ENCODE results near the gene PDAP1. TPM values are rescaled to one million over a fixed set of nuclear protein-coding genes. Genes with fewer than 3 reads are reported as not detected.

The PDAP1 gene
- total and polyA plus RNA-seq, 2 of the 13 experiments (the other 11 are each of a cell fraction or from before 2014, with no cell fraction given), result 13.0 to 100 TPM

DNA sequence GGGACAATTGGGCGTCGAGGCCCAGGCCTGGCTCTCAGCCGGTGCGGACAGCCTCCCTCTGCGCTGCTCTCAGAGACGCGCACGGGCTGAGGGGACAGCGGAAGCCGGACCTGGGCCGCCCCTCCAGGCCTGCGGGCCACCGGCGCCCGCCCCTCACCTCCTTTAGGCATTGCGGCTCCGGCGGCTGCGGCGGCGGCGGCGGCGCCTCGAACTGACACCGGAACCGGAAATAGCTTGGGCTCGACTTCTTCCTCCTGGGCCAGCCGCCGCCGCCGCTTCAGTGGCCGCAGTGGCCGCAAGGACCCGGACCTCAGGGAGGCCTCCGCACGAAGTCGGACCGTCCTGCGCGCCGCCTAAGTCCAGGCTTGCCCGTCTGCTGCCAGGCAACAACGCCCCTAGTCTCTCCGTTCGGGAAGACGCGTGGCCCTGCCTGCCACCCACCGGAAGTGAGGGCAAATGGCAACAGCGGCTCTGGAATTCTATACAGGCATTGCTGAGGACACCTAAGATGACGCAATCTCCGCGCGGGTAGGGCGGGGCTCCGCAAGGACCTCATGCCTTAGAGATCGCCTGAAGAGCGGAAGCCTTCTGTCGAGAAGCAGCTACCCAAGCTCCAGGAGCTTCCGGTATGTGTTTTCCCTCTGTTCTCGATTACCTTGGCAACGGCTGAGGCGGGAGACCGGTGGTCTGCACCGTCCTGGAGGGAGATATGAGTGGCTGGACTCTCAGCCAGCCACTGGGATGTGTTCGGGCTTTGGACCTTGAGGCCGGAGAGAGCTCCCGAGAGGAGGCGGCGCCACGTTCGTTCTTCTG is at the start of gene PDAP1, which contains the start of gene BUD31 (continued):
- TF ChIP-seq, protein P1, sequence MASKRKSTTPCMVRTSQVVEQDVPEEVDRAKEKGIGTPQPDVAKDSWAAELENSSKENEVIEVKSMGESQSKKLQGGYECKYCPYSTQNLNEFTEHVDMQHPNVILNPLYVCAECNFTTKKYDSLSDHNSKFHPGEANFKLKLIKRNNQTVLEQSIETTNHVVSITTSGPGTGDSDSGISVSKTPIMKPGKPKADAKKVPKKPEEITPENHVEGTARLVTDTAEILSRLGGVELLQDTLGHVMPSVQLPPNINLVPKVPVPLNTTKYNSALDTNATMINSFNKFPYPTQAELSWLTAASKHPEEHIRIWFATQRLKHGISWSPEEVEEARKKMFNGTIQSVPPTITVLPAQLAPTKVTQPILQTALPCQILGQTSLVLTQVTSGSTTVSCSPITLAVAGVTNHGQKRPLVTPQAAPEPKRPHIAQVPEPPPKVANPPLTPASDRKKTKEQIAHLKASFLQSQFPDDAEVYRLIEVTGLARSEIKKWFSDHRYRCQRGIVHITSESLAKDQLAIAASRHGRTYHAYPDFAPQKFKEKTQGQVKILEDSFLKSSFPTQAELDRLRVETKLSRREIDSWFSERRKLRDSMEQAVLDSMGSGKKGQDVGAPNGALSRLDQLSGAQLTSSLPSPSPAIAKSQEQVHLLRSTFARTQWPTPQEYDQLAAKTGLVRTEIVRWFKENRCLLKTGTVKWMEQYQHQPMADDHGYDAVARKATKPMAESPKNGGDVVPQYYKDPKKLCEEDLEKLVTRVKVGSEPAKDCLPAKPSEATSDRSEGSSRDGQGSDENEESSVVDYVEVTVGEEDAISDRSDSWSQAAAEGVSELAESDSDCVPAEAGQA (IDR thresholded peaks at IDR 0.05; ENCODE audit: low read depth), result no peak
- TF ChIP-seq, protein P1 (CRISPR knock-in tag; IDR thresholded peaks at IDR 0.05; ENCODE audit: borderline replicate concordance), result no peak
- TF ChIP-seq, protein P2, sequence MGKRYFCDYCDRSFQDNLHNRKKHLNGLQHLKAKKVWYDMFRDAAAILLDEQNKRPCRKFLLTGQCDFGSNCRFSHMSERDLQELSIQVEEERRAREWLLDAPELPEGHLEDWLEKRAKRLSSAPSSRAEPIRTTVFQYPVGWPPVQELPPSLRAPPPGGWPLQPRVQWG (CRISPR knock-in tag; IDR thresholded peaks at IDR 0.05; ENCODE audit: borderline replicate concordance, low read depth), result no peak
- TF ChIP-seq AGO2 (optimal IDR thresholded peaks at IDR 0.05; ENCODE audit: low read depth, low read length), result peak; percentile 81
- TF ChIP-seq CC2D1A (CRISPR knock-in tag; IDR thresholded peaks at IDR 0.05), result no peak
- TF ChIP-seq ESRRA (CRISPR knock-in tag; IDR thresholded peaks at IDR 0.05; ENCODE audit: low read depth), result peak; percentile 70
- TF ChIP-seq HMG20A (CRISPR knock-in tag; IDR thresholded peaks at IDR 0.05; ENCODE audit: borderline replicate concordance), result no peak
- peak; percentile 41 to 54; a peak in 1 of 4 replicates for TF ChIP-seq EP300 (IDR thresholded peaks at IDR 0.05; ENCODE audit: low read depth in 2 of 2, low read length in 2 of 2)
- peak; percentile 42; the same call in 1 of the 2 replicates for TF ChIP-seq EP300 (CRISPR knock-in tag; IDR thresholded peaks at IDR 0.05; ENCODE audit: borderline replicate concordance)
- TF ChIP-seq ZNF430 (CRISPR knock-in tag; IDR thresholded peaks at IDR 0.05), result peak; percentile 77; the same call in 1 of the 2 replicates
- TF ChIP-seq MTA1 (CRISPR knock-in tag; IDR thresholded peaks at IDR 0.05; ENCODE audit: borderline replicate concordance), result no peak; the same call in 1 of the 2 replicates
- TF ChIP-seq ZNF75D (CRISPR knock-in tag; IDR thresholded peaks at IDR 0.05; ENCODE audit: borderline replicate concordance), result no peak; the same call in 1 of the 2 replicates
- TF ChIP-seq, protein P3, sequence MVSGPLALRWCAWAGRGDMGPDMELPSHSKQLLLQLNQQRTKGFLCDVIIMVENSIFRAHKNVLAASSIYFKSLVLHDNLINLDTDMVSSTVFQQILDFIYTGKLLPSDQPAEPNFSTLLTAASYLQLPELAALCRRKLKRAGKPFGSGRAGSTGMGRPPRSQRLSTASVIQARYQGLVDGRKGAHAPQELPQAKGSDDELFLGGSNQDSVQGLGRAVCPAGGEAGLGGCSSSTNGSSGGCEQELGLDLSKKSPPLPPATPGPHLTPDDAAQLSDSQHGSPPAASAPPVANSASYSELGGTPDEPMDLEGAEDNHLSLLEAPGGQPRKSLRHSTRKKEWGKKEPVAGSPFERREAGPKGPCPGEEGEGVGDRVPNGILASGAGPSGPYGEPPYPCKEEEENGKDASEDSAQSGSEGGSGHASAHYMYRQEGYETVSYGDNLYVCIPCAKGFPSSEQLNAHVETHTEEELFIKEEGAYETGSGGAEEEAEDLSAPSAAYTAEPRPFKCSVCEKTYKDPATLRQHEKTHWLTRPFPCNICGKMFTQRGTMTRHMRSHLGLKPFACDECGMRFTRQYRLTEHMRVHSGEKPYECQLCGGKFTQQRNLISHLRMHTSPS (CRISPR knock-in tag; IDR thresholded peaks at IDR 0.05; ENCODE audit: low read depth), result no peak
- no peak for TF ChIP-seq MTF1 (CRISPR knock-in tag; IDR thresholded peaks at IDR 0.05)
- peak; percentile 94 for TF ChIP-seq HNRNPLL (IDR thresholded peaks at IDR 0.05; ENCODE audit: low read depth, low read length, poor library complexity, severe bottlenecking)
- TF ChIP-seq THAP11 (CRISPR knock-in tag; IDR thresholded peaks at IDR 0.05), result peak; percentile 95
- peak; percentile 69; the same call in 1 of the 2 replicates for TF ChIP-seq ZNF510 (CRISPR knock-in tag; IDR thresholded peaks at IDR 0.05; ENCODE audit: low read depth)
- TF ChIP-seq GFI1 (CRISPR knock-in tag; IDR thresholded peaks at IDR 0.05; ENCODE audit: borderline replicate concordance), result 0 out of 2 replicates have a peak, but pooled peaks have one; percentile 32
- TF ChIP-seq ZSCAN22 (CRISPR knock-in tag; IDR thresholded peaks at IDR 0.05), result no peak
- peak; percentile 92 for TF ChIP-seq ETV5 (CRISPR knock-in tag; IDR thresholded peaks at IDR 0.05; ENCODE audit: borderline replicate concordance)
- no peak for TF ChIP-seq NCOA5 (CRISPR knock-in tag; IDR thresholded peaks at IDR 0.05)
- TF ChIP-seq PPARG (CRISPR knock-in tag; conservative IDR thresholded peaks at IDR 0.05), result peak; percentile 50; the same call in 1 of the 2 replicates
